ENCODE results near the gene KRT7.

KRT7 gene

DNA sequence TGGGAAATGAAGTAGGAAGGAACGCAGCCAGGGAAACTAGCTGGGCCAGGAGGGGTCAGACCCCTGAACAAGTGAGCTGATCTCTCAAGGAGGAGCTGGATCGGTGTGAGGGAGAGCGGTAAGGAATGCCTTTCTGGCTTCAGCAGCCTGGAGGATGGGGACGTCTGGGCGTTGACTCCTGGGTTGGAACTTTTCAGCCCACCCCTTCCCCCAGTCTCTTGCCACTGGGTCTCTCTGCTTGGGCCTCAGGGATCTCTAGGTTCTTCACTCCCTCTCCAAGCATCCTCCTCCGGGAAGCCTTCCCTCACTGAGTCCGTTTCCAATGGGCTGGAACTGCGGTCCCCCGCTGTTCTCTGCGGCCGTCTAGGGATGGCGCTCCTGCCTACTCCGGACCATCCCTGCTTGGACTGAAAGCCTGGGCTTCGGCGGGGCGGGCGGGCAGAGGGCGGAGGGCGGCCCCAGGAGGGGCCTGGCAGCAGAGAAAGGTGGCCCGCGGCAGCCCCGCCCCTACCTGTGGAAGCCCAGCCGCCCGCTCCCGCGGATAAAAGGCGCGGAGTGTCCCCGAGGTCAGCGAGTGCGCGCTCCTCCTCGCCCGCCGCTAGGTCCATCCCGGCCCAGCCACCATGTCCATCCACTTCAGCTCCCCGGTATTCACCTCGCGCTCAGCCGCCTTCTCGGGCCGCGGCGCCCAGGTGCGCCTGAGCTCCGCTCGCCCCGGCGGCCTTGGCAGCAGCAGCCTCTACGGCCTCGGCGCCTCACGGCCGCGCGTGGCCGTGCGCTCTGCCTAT lies at the start of gene KRT7:
Gene KRT7, plus strand, starts transcription at position 570 of the 788 bp plus-strand sequence. Its CDS starts 54 bp downstream, at position 624.
- TF ChIP-seq, protein P1, sequence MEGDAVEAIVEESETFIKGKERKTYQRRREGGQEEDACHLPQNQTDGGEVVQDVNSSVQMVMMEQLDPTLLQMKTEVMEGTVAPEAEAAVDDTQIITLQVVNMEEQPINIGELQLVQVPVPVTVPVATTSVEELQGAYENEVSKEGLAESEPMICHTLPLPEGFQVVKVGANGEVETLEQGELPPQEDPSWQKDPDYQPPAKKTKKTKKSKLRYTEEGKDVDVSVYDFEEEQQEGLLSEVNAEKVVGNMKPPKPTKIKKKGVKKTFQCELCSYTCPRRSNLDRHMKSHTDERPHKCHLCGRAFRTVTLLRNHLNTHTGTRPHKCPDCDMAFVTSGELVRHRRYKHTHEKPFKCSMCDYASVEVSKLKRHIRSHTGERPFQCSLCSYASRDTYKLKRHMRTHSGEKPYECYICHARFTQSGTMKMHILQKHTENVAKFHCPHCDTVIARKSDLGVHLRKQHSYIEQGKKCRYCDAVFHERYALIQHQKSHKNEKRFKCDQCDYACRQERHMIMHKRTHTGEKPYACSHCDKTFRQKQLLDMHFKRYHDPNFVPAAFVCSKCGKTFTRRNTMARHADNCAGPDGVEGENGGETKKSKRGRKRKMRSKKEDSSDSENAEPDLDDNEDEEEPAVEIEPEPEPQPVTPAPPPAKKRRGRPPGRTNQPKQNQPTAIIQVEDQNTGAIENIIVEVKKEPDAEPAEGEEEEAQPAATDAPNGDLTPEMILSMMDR (IDR thresholded peaks at IDR 0.05; ENCODE audit: extremely low read depth, missing control alignments) = no peak
- DNase-seq (ENCODE audit: low spot score) = no peak

DNA sequence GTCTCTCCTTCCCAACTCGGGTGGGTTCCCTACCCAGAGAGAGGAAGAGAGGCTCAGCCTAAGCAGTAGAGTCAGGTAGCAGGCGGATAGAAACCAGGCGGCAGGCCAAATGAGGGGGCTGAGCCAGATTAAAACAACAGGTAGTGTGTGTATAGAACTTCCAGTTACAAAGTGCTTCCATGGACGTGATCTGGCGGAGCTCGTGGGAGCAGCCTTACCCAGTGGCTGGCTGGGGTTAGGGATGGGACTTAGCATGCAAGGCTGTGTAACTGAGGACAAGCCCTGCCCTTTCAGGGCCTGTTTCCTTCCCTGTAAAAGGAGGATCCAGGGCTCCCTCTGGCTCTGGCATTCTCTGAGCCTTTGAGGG lies 49.5 kb upstream of the KRT7 start:
- TF ChIP-seq, protein P1 (IDR thresholded peaks at IDR 0.05; ENCODE audit: extremely low read depth, missing control alignments) = no peak
- DNase-seq (ENCODE audit: low spot score) = no peak

DNA sequence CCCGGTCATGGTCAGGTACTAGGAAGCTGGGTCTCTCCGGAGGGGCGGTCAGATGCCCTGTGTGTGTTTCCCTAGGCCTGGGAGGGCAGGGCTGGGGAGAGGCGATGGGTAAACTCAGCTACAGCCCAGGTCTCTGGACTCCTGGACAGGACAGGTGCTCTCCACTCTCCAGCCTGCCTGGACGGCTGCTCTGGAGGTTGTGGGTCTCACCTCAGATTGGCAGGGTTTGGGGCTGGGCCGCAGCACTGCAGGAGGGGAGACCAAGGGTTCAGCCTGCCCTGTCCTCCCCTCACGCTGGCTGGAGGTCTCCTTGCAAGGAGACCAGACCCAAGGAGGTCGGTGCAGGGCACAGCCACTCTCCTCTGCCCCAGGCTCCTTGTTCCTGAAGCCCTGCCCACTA lies 49.1 kb upstream of the KRT7 start:
- TF ChIP-seq, protein P1 (IDR thresholded peaks at IDR 0.05; ENCODE audit: extremely low read depth, missing control alignments) = no peak
- DNase-seq (ENCODE audit: low spot score) = no peak

DNA sequence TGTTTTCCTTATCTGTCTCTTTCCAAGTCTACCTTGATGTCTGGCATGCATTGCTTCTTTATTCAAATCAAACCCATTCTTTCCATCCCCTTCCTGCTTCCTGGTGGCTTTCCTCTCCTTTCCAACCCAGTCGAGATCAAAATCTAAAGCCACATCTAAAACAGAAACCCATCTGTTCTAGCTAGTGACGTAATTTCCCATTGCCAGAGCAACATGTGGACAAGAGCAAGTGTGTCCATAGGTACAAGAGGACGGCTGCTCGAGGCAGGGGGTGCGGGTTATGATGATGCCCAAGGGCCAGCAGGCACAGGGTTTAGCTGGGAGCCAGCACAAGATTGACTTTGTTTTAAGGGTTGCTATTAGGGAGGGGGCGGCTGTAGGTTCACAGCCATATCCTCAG lies 48.2 kb upstream of the KRT7 start:
- no peak for DNase-seq (ENCODE audit: low spot score)
- TF ChIP-seq, protein P1 (IDR thresholded peaks at IDR 0.05; ENCODE audit: extremely low read depth, missing control alignments) = no peak

DNA sequence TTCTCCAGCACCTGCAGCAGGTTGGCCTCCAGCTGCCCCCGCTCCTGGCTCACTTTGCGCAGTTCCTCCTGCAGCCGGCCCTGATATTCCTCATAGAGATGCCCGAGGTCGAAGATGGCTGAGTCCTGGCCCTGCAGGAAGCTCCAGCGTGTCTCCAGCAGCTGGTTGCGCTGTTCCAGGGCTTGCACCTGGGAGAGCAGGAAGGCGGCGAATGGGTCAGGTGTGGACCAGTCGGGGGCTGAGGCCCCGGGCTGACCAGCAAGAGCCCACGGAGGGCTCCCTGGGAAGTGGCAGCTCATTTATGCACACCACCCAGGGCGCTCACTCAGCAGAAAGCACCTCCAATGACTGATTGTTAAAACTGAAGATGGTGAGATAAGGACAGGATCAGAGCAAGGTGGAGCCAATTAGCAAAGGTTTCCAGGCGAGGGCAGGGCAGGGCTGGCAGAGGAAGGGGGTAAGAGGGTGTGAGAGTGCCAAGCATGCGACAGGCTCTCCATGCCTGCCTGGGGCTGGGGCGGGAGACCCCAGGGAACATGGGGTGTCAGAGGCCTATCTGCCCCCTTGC lies 47.6 kb upstream of the KRT7 start:
- TF ChIP-seq, protein P1 (IDR thresholded peaks at IDR 0.05; ENCODE audit: extremely low read depth, missing control alignments) = no peak
- no peak for DNase-seq (ENCODE audit: low spot score)

DNA sequence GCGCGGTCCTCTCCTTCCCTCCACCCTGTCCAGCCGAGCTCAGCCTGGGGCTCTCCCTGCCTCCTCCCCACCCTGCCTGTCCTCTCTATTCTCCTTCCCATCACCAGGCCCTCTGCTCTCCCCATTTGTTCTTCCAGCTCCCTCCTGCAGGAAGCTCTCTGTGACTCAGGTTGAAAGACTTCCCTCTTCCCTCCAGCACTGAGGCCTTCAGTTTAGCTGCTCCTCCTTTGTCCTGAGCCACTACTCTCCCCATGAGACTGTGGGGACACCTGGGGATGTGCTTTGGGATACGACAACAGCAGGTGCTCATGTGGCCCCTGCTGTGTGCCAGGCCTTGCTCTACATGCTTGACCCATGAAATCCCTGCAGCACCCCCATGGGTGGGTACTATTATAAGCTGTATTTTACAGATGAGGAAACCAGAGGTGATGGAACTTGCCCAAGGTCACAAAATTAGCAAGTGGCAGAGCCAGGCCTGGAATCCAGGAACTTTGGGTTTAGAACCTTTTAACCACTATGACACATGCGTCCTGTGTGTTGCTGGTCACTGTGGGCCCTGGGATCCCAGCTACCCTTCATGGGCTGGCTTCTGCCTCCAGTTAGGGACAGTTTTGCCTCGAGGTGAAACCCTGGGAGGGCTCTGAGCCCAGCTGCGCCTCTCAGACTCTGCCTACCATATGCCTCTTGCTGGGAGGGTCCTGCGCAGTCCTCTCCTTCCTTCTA lies 46.8 kb upstream of the KRT7 start:
- TF ChIP-seq, protein P1 (IDR thresholded peaks at IDR 0.05; ENCODE audit: extremely low read depth, missing control alignments) = no peak
- no peak for DNase-seq (ENCODE audit: low spot score)

DNA sequence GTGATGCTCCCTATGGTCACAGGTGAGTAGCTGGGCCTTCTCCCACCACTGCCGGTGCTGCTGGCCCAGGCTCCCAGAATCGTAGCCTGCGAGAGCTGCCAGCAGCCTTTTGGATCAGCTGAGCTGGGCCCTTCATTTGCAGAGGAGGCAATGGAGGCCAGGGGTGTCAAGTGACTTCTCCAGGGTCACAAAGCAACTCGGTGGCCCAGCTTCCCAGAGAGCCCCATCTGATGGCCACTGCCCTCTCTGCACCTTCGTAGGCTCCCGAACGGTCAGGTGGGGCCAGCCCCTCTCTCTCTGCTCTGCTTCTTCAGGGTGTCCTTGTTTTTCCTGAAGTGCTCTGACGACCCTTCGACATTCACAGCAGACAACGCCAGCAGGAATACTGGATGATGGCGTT lies 45.8 kb upstream of the KRT7 start:
- DNase-seq (ENCODE audit: low spot score) = no peak
- TF ChIP-seq, protein P1 (IDR thresholded peaks at IDR 0.05; ENCODE audit: extremely low read depth, missing control alignments) = no peak

All from GM20000 (cell line).